Measurements from ENCODE around the gene TBL2. TPM values are rescaled to one million over a fixed set of nuclear protein-coding genes. Genes with fewer than 3 reads are reported as not detected.

The TBL2 gene
- total RNA-seq, 1 experiment from 2014 or later, result 62.8 TPM

DNA sequence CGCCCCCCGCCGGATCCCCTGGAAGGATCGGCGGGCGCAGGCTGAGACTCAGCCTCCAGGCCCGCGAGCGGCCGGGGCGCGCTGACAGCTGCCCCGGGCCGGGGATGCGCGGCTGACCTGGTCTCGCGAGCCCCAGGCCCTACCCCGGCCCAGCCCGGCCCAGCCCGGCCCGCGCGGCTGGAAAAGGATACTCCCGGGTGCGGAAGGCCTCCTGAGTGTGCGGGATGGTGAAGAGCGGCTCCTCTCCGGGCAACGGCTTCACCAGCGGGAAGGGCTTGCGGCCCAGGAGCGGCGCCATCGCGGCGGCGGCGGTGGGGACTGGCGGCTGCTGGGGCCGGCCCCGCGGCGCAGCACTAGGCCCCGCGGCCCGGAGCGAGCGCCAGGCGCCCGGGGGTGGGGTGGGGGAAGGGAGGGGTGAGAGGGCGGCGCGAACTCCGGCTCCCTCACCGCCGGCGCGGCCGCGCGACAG is 56.7 kb downstream of the TBL2 start:
- H4K20me1 ChIP-seq (ENCODE audit: low read length), result peaks cover 37% of the 10 kb centered on the region
- DNase-seq, result peak; percentile 40
- no peak for TF ChIP-seq EZH2phosphoT487 (IDR thresholded peaks at IDR 0.05; ENCODE audit: borderline replicate concordance, low read length)
- ATAC-seq, result peak; percentile 60
- H3K4me2 ChIP-seq (ENCODE audit: low read length), result peak overlapping the region; percentile 92
- intact Hi-C loops (cut with micrococcal nuclease), result loop anchor here (2.0 kb wide), 1 partner anchor 35 kb away; the partner anchor contains the start of gene BCL7B
- H3K27me3 ChIP-seq (ENCODE audit: low read length), result no peaks in the 10 kb centered on the region
- H3K36me3 ChIP-seq (ENCODE audit: low read depth, low read length), result peaks cover 12% of the 10 kb centered on the region; the same call in 1 of the 2 replicates
- peak overlapping the region; percentile 82 for H3K4me3 ChIP-seq (ENCODE audit: low read length)
- peak overlapping the region; percentile 84 for H3K27ac ChIP-seq (ENCODE audit: low read length)
- H3K9me2 ChIP-seq (replicated peaks; ENCODE audit: low read length), result no peaks in the 10 kb centered on the region
- peaks cover 19% of the 10 kb centered on the region; the same call in 1 of the 2 replicates for H3K4me1 ChIP-seq (ENCODE audit: insufficient read depth, low read length)
- H3K79me2 ChIP-seq (ENCODE audit: low read length), result peaks cover 50% of the 10 kb centered on the region
- H3K9me3 ChIP-seq (ENCODE audit: low read length), result no peaks in the 10 kb centered on the region
- ChIA-PET CTCF (no interaction called here), POLR2A (ENCODE audit: unreplicated experiment) (interaction anchor here (0.6 to 0.9 kb wide), 2 partner anchors 182 to 216 kb away, joined by 5 to 7 read pairs; no protein-coding TSS in a partner anchor)
- H3F3A ChIP-seq (ENCODE audit: low read length, unreplicated experiment), result no peaks in the 10 kb centered on the region
- H2AFZ ChIP-seq (ENCODE audit: low read length), result peak overlapping the region; percentile 89
- peak overlapping the region; percentile 96 for H3K9ac ChIP-seq (ENCODE audit: low read length)
- no TSS peak for BruUV-seq (replicated peaks)

DNA sequence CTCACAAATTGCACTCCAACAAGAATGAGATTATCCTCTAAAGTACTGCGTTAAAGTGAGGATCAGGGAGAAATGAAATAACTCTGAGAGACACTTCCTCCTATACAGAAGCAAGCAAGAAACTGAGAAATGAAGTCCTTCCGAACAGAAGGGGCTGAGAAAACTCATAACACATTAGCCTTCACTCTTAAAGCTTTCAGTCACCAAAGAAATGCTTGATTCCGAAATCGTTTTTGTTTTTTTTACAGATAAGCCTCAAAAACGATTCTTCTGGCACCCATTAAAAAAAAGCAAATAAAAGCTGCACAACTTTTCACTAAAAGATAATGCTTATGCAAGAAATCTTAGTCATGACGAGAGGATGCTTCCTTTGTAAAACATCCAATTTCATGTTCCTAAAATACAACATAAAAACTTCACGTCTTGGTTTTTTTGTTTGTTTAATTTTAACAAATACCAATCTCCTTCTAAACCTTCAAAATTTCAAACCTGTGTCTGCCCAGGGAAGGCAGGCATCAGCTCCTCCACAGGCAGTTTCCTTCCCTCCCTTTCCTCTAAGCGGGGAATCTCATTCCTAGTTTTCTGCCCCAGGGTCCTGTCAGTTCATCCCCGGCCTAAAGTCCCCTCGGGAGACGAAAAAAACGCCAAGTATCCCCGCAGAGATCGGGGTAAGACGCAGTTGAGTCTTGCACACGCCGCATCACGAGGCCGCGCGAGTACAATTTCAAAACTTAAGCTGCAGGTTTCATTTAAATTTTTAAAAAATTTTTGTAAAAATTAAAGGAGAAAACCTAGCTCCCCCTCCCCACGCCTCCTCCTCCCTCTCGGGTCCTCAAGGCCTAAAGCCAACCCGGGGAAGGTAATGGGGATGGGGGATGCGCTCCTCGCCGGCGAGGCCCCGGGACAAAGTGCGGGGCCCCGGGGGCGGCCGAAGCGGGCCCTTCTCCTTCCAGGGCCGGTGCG is 57.4 kb downstream of the TBL2 start:
- H3K27me3 ChIP-seq (ENCODE audit: low read length), result no peaks in the 10 kb centered on the region
- peak; percentile 6 for DNase-seq
- intact Hi-C loops (cut with micrococcal nuclease), result no loop called here
- H3K36me3 ChIP-seq (ENCODE audit: low read depth, low read length), result peaks cover 15% of the 10 kb centered on the region; the same call in 1 of the 2 replicates
- H3K9me3 ChIP-seq (ENCODE audit: low read length), result no peaks in the 10 kb centered on the region
- H3K4me2 ChIP-seq (ENCODE audit: low read length), result peak overlapping the region; percentile 92
- H3K4me3 ChIP-seq (ENCODE audit: low read length), result peak overlapping the region; percentile 82
- ChIA-PET CTCF (no interaction called here), POLR2A (ENCODE audit: unreplicated experiment) (interaction anchor here (0.7 to 0.9 kb wide), 2 partner anchors 37 to 217 kb away, joined by 5 to 7 read pairs; no protein-coding TSS in a partner anchor)
- H3F3A ChIP-seq (ENCODE audit: low read length, unreplicated experiment), result no peaks in the 10 kb centered on the region
- ATAC-seq, result no peak
- H3K9ac ChIP-seq (ENCODE audit: low read length), result peak overlapping the region; percentile 96
- H3K9me2 ChIP-seq (replicated peaks; ENCODE audit: low read length), result no peaks in the 10 kb centered on the region
- H4K20me1 ChIP-seq (ENCODE audit: low read length), result peaks cover 37% of the 10 kb centered on the region
- H3K79me2 ChIP-seq (ENCODE audit: low read length), result peaks cover 57% of the 10 kb centered on the region
- peaks cover 19% of the 10 kb centered on the region; the same call in 1 of the 2 replicates for H3K4me1 ChIP-seq (ENCODE audit: insufficient read depth, low read length)
- TF ChIP-seq, protein P1, sequence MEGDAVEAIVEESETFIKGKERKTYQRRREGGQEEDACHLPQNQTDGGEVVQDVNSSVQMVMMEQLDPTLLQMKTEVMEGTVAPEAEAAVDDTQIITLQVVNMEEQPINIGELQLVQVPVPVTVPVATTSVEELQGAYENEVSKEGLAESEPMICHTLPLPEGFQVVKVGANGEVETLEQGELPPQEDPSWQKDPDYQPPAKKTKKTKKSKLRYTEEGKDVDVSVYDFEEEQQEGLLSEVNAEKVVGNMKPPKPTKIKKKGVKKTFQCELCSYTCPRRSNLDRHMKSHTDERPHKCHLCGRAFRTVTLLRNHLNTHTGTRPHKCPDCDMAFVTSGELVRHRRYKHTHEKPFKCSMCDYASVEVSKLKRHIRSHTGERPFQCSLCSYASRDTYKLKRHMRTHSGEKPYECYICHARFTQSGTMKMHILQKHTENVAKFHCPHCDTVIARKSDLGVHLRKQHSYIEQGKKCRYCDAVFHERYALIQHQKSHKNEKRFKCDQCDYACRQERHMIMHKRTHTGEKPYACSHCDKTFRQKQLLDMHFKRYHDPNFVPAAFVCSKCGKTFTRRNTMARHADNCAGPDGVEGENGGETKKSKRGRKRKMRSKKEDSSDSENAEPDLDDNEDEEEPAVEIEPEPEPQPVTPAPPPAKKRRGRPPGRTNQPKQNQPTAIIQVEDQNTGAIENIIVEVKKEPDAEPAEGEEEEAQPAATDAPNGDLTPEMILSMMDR (conservative IDR thresholded peaks at IDR 0.05; ENCODE audit: low read depth, low read length), result no peak
- TF ChIP-seq EZH2 (IDR thresholded peaks at IDR 0.05; ENCODE audit: low read length, unreplicated experiment) (no peak), EZH2phosphoT487 (IDR thresholded peaks at IDR 0.05; ENCODE audit: borderline replicate concordance, low read length) (no peak)
- no peak overlapping the region for H2AFZ ChIP-seq (ENCODE audit: low read length)
- BruUV-seq (replicated peaks), result TSS peak; percentile 43
- peak overlapping the region; percentile 84 for H3K27ac ChIP-seq (ENCODE audit: low read length)

DNA sequence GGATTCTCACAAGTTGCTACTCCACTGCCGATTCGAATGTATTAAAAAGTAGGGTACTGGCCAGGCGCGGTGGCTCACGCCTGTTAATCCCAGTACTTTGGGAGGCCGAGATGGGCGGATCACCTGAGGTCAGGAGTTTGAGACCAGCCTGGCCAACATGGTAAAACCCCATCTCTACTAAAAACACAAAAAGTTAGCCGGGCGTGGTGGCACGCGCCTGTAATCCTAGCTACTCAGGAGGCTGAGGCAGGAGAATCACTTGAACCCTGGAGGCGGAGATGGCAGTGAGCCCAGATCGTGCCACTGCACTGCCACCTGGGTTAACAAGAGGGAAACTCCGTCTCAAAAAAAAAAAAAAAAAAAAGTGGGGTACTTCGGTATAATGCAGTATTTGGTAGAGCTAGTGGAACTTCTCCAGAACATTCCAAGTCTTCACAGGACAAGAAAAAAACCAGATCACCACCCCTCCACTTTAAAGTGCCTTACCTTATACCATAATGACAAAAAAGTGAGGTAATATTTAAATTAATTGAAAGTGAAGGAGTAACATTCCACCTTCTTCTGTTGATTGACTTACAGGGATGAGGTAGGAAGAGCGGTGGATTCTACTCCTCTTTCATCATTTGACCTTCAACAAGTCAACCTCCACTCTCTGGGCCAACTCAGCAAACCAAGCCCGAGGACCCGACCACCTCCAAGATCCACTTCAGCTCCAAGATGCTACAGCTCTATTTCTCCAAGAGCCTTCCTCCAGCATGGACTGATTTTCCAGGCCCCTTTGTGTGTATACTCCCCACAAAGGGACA is 58.3 kb downstream of the TBL2 start:
- H3K9ac ChIP-seq (ENCODE audit: low read length), result peak overlapping the region; percentile 96
- no peak overlapping the region for H2AFZ ChIP-seq (ENCODE audit: low read length)
- H3K27ac ChIP-seq (ENCODE audit: low read length), result no peak overlapping the region
- BruUV-seq (replicated peaks), result no TSS peak
- CTCF ChIA-PET, result no interaction called here
- H3K36me3 ChIP-seq (ENCODE audit: low read depth, low read length), result peaks cover 23% of the 10 kb centered on the region; the same call in 1 of the 2 replicates
- TF ChIP-seq, protein P1 (conservative IDR thresholded peaks at IDR 0.05; ENCODE audit: low read depth, low read length), result no peak; the same call in 1 of the 2 replicates
- no peak for TF ChIP-seq EZH2 (IDR thresholded peaks at IDR 0.05; ENCODE audit: low read length, unreplicated experiment)
- TF ChIP-seq EZH2phosphoT487 (IDR thresholded peaks at IDR 0.05; ENCODE audit: borderline replicate concordance, low read length), result no peak
- H3K4me1 ChIP-seq (ENCODE audit: insufficient read depth, low read length), result peaks cover 19% of the 10 kb centered on the region; the same call in 1 of the 2 replicates
- H3K9me2 ChIP-seq (replicated peaks; ENCODE audit: low read length), result no peaks in the 10 kb centered on the region
- DNase-seq, result no peak
- ATAC-seq, result no peak
- H3K79me2 ChIP-seq (ENCODE audit: low read length), result peaks cover 66% of the 10 kb centered on the region
- no peaks in the 10 kb centered on the region for H3K27me3 ChIP-seq (ENCODE audit: low read length)
- intact Hi-C loops (cut with micrococcal nuclease), result no loop called here
- no peaks in the 10 kb centered on the region for H3F3A ChIP-seq (ENCODE audit: low read length, unreplicated experiment)
- H3K9me3 ChIP-seq (ENCODE audit: low read length), result no peaks in the 10 kb centered on the region
- H3K4me2 ChIP-seq (ENCODE audit: low read length), result peak overlapping the region; percentile 92
- POLR2A ChIA-PET (ENCODE audit: unreplicated experiment), result no interaction called here
- H3K4me3 ChIP-seq (ENCODE audit: low read length), result peak overlapping the region; percentile 82
- peaks cover 40% of the 10 kb centered on the region for H4K20me1 ChIP-seq (ENCODE audit: low read length)

Data from PC-3 (cell line).